Measurements from ENCODE around the gene AKAP10.

- TF ChIP-seq CTCF (IDR thresholded peaks at IDR 0.05; ENCODE audit: low read length) = no peak
- no peak for TF ChIP-seq EZH2 (IDR thresholded peaks at IDR 0.05; ENCODE audit: borderline replicate concordance, low read length)
These were observed 49.3 kb downstream of the AKAP10 start for GRCh38 chr17:19928299-19928698.

All from OCI-LY1 (cell line).